Osteocyte (in vitro differentiated cells): ENCODE results near the gene ATP5F1B. TPM values are rescaled to one million over a fixed set of nuclear protein-coding genes. Genes with fewer than 3 reads are reported as not detected.

Source experiments
- DNase-seq: peaks from one replicate; pipeline ENCODE4 v3.0.0; 2021; ENCODE audit warnings: mixed read lengths; ENCODE audit not compliant: unreplicated experiment; ENCODE audit errors: extremely low spot score
- H3K27ac Mint-ChIP-seq: one replicate; pipeline ENCODE4 v1.8.0; 2021; ENCODE audit warnings: mild to moderate bottlenecking, mixed read lengths; ENCODE audit not compliant: unreplicated experiment
- H3K27me3 Mint-ChIP-seq: one replicate; pipeline ENCODE4 v1.8.0; 2021; ENCODE audit warnings: mixed read lengths; ENCODE audit not compliant: unreplicated experiment
- H3K36me3 Mint-ChIP-seq: one replicate; pipeline ENCODE4 v1.8.0; 2021; ENCODE audit warnings: mixed read lengths; ENCODE audit not compliant: unreplicated experiment
- H3K4me1 Mint-ChIP-seq: one replicate; pipeline ENCODE4 v1.8.0; 2021; ENCODE audit warnings: mixed read lengths; ENCODE audit not compliant: unreplicated experiment
- H3K4me3 Mint-ChIP-seq: one replicate; pipeline ENCODE4 v1.8.0; 2021; ENCODE audit warnings: mild to moderate bottlenecking, moderate library complexity, mixed read lengths; ENCODE audit not compliant: unreplicated experiment
- H3K9me3 Mint-ChIP-seq: one replicate; pipeline ENCODE4 v1.8.0; 2021; ENCODE audit warnings: mixed read lengths; ENCODE audit not compliant: unreplicated experiment
- total RNA-seq: library from RNA; stranded (reverse); gene quantifications from 2 replicates; pipeline ENCODE4 v1.2.1, GENCODE V29; 2021
- TF ChIP-seq, protein P1 (sequence below): fragments of 200-600 bp; sonication (generic); IDR thresholded peaks from 2 replicates; pipeline ENCODE4 v1.5.0; 2021; ENCODE audit warnings: antibody characterized with exemption, mild to moderate bottlenecking, moderate library complexity

The ATP5F1B gene
- total RNA-seq, 1 donor from 2014 or later, result 423 TPM

- DNase-seq, result no peak
- Mint-ChIP-seq H3K4me1 (peaks cover 27% of the 10 kb centered on the region), H3K27ac (peak overlapping the region; percentile 96), H3K9me3 (no peaks in the 10 kb centered on the region), H3K4me3 (peak overlapping the region; percentile 99), H3K27me3 (no peaks in the 10 kb centered on the region), H3K36me3 (peaks cover 33% of the 10 kb centered on the region)
- TF ChIP-seq, protein P1, sequence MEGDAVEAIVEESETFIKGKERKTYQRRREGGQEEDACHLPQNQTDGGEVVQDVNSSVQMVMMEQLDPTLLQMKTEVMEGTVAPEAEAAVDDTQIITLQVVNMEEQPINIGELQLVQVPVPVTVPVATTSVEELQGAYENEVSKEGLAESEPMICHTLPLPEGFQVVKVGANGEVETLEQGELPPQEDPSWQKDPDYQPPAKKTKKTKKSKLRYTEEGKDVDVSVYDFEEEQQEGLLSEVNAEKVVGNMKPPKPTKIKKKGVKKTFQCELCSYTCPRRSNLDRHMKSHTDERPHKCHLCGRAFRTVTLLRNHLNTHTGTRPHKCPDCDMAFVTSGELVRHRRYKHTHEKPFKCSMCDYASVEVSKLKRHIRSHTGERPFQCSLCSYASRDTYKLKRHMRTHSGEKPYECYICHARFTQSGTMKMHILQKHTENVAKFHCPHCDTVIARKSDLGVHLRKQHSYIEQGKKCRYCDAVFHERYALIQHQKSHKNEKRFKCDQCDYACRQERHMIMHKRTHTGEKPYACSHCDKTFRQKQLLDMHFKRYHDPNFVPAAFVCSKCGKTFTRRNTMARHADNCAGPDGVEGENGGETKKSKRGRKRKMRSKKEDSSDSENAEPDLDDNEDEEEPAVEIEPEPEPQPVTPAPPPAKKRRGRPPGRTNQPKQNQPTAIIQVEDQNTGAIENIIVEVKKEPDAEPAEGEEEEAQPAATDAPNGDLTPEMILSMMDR, result no peak
Observed at GRCh38 chr12:56645201-56645716, 525 bp downstream of the ATP5F1B start.

- peaks cover 27% of the 10 kb centered on the region for H3K4me1 Mint-ChIP-seq
- no peak for DNase-seq
- H3K27ac Mint-ChIP-seq, result peak overlapping the region; percentile 96
- TF ChIP-seq, protein P1, result no peak
- peaks cover 37% of the 10 kb centered on the region for H3K36me3 Mint-ChIP-seq
- H3K27me3 Mint-ChIP-seq, result no peaks in the 10 kb centered on the region
- peak overlapping the region; percentile 99 for H3K4me3 Mint-ChIP-seq
- no peaks in the 10 kb centered on the region for H3K9me3 Mint-ChIP-seq
Observed at GRCh38 chr12:56644654-56645053, 1.1 kb downstream of the ATP5F1B start.

GRCh38 chr12:56641219-56641618 is 4.6 kb downstream of the ATP5F1B start:
- Mint-ChIP-seq H3K27me3 (no peaks in the 10 kb centered on the region), H3K36me3 (peaks cover 58% of the 10 kb centered on the region), H3K4me1 (peaks cover 39% of the 10 kb centered on the region), H3K4me3 (no peak overlapping the region), H3K27ac (no peak overlapping the region), H3K9me3 (no peaks in the 10 kb centered on the region)
- DNase-seq, result no peak
- TF ChIP-seq, protein P1, result no peak

- Mint-ChIP-seq H3K9me3 (no peaks in the 10 kb centered on the region), H3K36me3 (peaks cover 38% of the 10 kb centered on the region), H3K4me3 (no peak overlapping the region), H3K27ac (peak overlapping the region; percentile 98), H3K27me3 (no peaks in the 10 kb centered on the region), H3K4me1 (peaks cover 37% of the 10 kb centered on the region)
- DNase-seq, result no peak
- TF ChIP-seq, protein P1, result no peak
Observed at GRCh38 chr12:56637621-56638020, 8.2 kb downstream of the ATP5F1B start.

- DNase-seq, result peak; percentile 100
- TF ChIP-seq, protein P1, result peak; percentile 68
- peak overlapping the region; percentile 92 for H3K4me3 Mint-ChIP-seq
- peaks cover 31% of the 10 kb centered on the region for H3K36me3 Mint-ChIP-seq
- H3K27ac Mint-ChIP-seq, result peak overlapping the region; percentile 98
- H3K4me1 Mint-ChIP-seq, result peaks cover 42% of the 10 kb centered on the region
- no peaks in the 10 kb centered on the region for H3K9me3 Mint-ChIP-seq
- H3K27me3 Mint-ChIP-seq, result no peaks in the 10 kb centered on the region
Observed at GRCh38 chr12:56636675-56637540, 8.9 kb downstream of the ATP5F1B start.
